Adrenal gland (tissue), 12 donors: ENCODE measurements around the gene NPPC. TPM values are rescaled to one million over a fixed set of nuclear protein-coding genes. Genes with fewer than 3 reads are reported as not detected.
"Not testable (repeated sequence)": the region's sequence is repeated elsewhere in the genome, so short reads cannot be mapped to it uniquely, and the experiment has no call there.

Source experiments
- DNase-seq, 7 donors: peaks; one replicate each; pipeline ENCODE4 v3.0.0-alpha.2; 2019 to 2020
- H3K27ac ChIP-seq, 5 donors: fragments of 200-600 bp; sonication (generic) in 4 of 5; 1 replicate in 3 of 5; 2 replicates in 2 of 5; pipeline versions ENCODE4 v1.5.1 to v1.8.0; 2016 to 2020; ENCODE audit warnings: mild to moderate bottlenecking in 1 of 5
- H3K27me3 ChIP-seq: fragments of 200-600 bp; 2 replicates; pipeline ENCODE4 v1.8.0; 2021
- H3K36me3 ChIP-seq, 2 donors: fragments of 200-600 bp; replicated peaks in 1 of 2; 1 replicate in 1 of 2; 2 replicates in 1 of 2; pipeline versions ENCODE4 v1.5.1 to v1.8.0; 2018 to 2022
- H3K4me1 ChIP-seq, 2 donors: fragments of 200-600 bp; replicated peaks in 1 of 2; 1 replicate in 1 of 2; 2 replicates in 1 of 2; pipeline versions ENCODE4 v1.5.1 to v1.8.0; 2018 to 2021
- H3K4me3 ChIP-seq, 4 donors: fragments of 200-600 bp; sonication (generic) in 3 of 4; one replicate each; pipeline ENCODE4 v1.5.1; 2016 to 2018
- H3K9me3 ChIP-seq, 3 donors: fragments of 200-600 bp; sonication (generic) in 1 of 3; replicated peaks in 1 of 3; 1 replicate in 2 of 3; 2 replicates in 1 of 3; pipeline versions ENCODE4 v1.5.1 to v1.8.0; 2016 to 2021
- CTCF ChIP-seq, 6 experiments: fragments of 450-650 bp in 4 of 6; fragments of 200-600 bp in 2 of 6; sonication (generic) in 1 of 6; IDR thresholded peaks; 1 replicate in 5 of 6; 2 replicates in 1 of 6; pipeline versions ENCODE4 v1.5.1 to v1.8.0; 2016 to 2021; ENCODE audit warnings: antibody characterized with exemption in 6 of 6, mild to moderate bottlenecking in 2 of 6, moderate library complexity in 1 of 6
- POLR2A ChIP-seq, 2 donors: fragments of 450-650 bp; IDR thresholded peaks; one replicate each; pipeline ENCODE4 v1.6.1; 2017; ENCODE audit warnings: antibody characterized with exemption in 2 of 2, mild to moderate bottlenecking in 2 of 2, moderate library complexity in 1 of 2
- WGBS, 4 donors: extraction: QIAGEN DNeasy Blood & Tissue Kit in 2 of 4; methylation state at CpG; one replicate each; pipeline versions ENCODE4 v1.1.5 to v1.1.7; 2013 to 2017; 5-methylcytosine and 5-hydroxymethylcytosine counted together
- intact Hi-C, 2 donors: fragments of 100-400 bp; cut with DNase I; formaldehyde crosslinking; loops; one replicate each; pipeline versions ENCODE4 v1.14.1 to v1.15.0; 2022 to 2023
- polyA plus RNA-seq, 3 donors: library from polyadenylated mRNA; stranded (reverse); fragments of 200-250 nt in 2 of 3; fragments of 350-450 nt in 1 of 3; fragmentation: Illumina TruSeq in 1 of 3; extraction: RNeasy Lipid Tissue Mini Kit (QIAGEN cat#74804) in 1 of 3; gene quantifications; one replicate each; pipeline ENCODE4 v1.2.3, GENCODE V29; 2013 to 2014
- total RNA-seq, 9 donors: library from RNA; depleted of rRNA in 4 of 9; stranded (reverse); fragments of >200 nt in 4 of 9; fragments of 120-200 nt in 1 of 9; fragmentation: NEBNext Ultra II Directional in 1 of 9; extraction: Animal tissue kit (Norgen Biotek cat#: 25700) in 1 of 9; gene quantifications; one replicate each; pipeline versions ENCODE4 v1.1.0 to v1.2.4, GENCODE V29; 2013 to 2023
- donor health status: healthy with polysubstance abuse.
- donor health status: Bipolar disorder and iron deficiency.
- donor health status: DM: yes; HTN: yes; CAD: no.
- donor health status: DM: no; HTN: no; CAD: no.
- donor health status: DM: no; HTN: no; CAD: no.
- donor health status: DM: yes; HTN: yes; CAD: no.

The NPPC gene
- total and polyA plus RNA-seq, 12 donors, result 0.13 to 0.74 (median 0.17) TPM; not detected in 9

GRCh38 chr2:231957913-231958763 lies 31.9 kb upstream of the NPPC start:
- H3K27me3 ChIP-seq, result no peaks in the 10 kb centered on the region
- H3K36me3 ChIP-seq, result no peaks in the 10 kb centered on the region
- TF ChIP-seq POLR2A (IDR thresholded peaks at IDR 0.05) (no peak), CTCF (IDR thresholded peaks at IDR 0.05) (no peak)
- WGBS, 4 donors, result 60 to 86% (median 84%) methylated on average over 4 of the region's 4 CpGs
- DNase-seq, result peak in 1 of 7 donors; percentile 17
- H3K27ac ChIP-seq, result no peak overlapping the region
- peaks cover 6 to 8% of the 10 kb centered on the region in 2 donors for H3K4me1 ChIP-seq
- no peaks in the 10 kb centered on the region for H3K9me3 ChIP-seq
- intact Hi-C loops, result no loop called here
- H3K4me3 ChIP-seq, result no peak overlapping the region

GRCh38 chr2:231955758-231956472 lies 29.7 kb upstream of the NPPC start:
- 95 to 97% (median 95%) methylated on average over 8 of the region's 8 CpGs for WGBS, 4 donors
- Histone ChIP-seq H3K36me3 (no peaks in the 10 kb centered on the region), H3K4me1 (peaks cover 0 to 3% of the 10 kb centered on the region in 2 donors), H3K4me3 (no peak overlapping the region), H3K27ac (no peak overlapping the region), H3K9me3 (no peaks in the 10 kb centered on the region), H3K27me3 (no peaks in the 10 kb centered on the region)
- no peak for TF ChIP-seq CTCF (IDR thresholded peaks at IDR 0.05)
- no peak for TF ChIP-seq POLR2A (IDR thresholded peaks at IDR 0.05)
- intact Hi-C loops, result no loop called here
- peak in 2 of 7 donors; percentile 19 to 22 for DNase-seq

GRCh38 chr2:231951452-231952035 lies 25.3 kb upstream of the NPPC start:
- TF ChIP-seq CTCF (IDR thresholded peaks at IDR 0.05), result no peak
- TF ChIP-seq POLR2A (IDR thresholded peaks at IDR 0.05), result no peak
- no peak for DNase-seq
- intact Hi-C loops, result no loop called here
- Histone ChIP-seq H3K36me3 (no peaks in the 10 kb centered on the region), H3K9me3 (no peaks in the 10 kb centered on the region), H3K4me1 (no peaks in the 10 kb centered on the region), H3K27ac (no peak overlapping the region), H3K27me3 (no peaks in the 10 kb centered on the region), H3K4me3 (no peak overlapping the region)
- WGBS, 4 donors, result 61 to 95% (median 90%) methylated on average over 2 of the region's 2 CpGs

GRCh38 chr2:231947694-231948093 lies 21.5 kb upstream of the NPPC start:
- H3K36me3 ChIP-seq, result no peaks in the 10 kb centered on the region
- no peak overlapping the region for H3K4me3 ChIP-seq
- intact Hi-C loops, result no loop called here
- H3K27me3 ChIP-seq, result no peaks in the 10 kb centered on the region
- no peak for TF ChIP-seq CTCF (IDR thresholded peaks at IDR 0.05)
- TF ChIP-seq POLR2A (IDR thresholded peaks at IDR 0.05), result no peak
- no peaks in the 10 kb centered on the region for H3K9me3 ChIP-seq
- DNase-seq, result no peak
- 76 to 94% (median 86%) methylated on average over 7 of the region's 7 CpGs for WGBS, 4 donors
- no peaks in the 10 kb centered on the region for H3K4me1 ChIP-seq
- H3K27ac ChIP-seq, result no peak overlapping the region

GRCh38 chr2:231947112-231947511 lies 20.9 kb upstream of the NPPC start:
- DNase-seq, H3K27me3 ChIP-seq, H3K27ac ChIP-seq, H3K36me3 ChIP-seq, H3K4me3 ChIP-seq, H3K9me3 ChIP-seq, H3K4me1 ChIP-seq, intact Hi-C loops: not testable (repeated sequence)
- 74 to 78% (median 76%) methylated on average over 11 of the region's 11 CpGs for WGBS, 4 donors
